ENCODE results near the gene ZBTB21. TPM values are rescaled to one million over a fixed set of nuclear protein-coding genes. Genes with fewer than 3 reads are reported as not detected.

ZBTB21 gene
- total RNA-seq, 4 donors from 2014 or later = 5.9 to 15.1 (median 9.2) TPM

DNA sequence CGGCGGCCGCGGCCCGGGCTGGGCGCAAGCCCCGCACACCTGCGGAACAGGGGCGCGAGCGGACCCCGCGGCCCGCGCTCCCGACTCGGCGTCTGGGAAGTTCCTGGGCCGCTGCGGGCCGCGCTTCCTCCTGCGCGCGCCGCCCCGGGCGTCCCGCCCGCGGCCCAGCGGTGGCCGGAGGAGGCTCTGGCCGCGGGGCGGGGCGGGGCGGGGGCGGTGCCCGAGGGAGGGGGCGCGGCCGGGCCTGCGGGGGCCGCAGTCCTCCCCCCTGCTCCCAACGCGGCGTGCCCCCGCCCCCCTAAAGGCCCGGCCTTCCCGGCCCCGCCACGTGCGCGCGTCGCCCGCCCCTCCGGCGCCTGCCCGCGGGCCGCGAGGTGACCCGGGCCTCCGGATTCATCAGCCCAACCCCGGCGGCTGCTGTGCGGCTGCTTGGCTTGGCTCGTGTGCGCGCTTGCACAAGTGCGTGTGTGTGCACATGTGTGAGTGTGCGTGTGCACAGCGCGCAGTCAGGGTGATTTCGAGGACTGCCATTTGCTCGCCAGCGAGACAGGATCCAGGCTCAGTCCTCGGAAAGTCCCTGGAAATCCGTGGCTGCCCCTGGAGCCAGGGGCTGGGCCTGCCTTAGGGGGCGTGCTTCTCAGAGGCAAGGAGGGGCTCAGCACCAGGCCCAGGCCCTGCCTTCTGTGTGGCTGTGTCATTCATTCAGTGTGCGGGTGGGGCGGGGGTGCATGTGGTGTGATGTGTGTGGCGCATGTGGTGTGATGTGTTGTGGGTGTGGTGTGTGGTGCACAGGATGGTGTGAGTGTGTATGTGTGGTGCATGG lies 56.1 kb downstream of the ZBTB21 start, which contains the start of gene C2CD2:
Gene C2CD2 (minus strand): TSS at position 188 of the 823 bp plus-strand sequence. CDS start 370 bp downstream, outside the sequence.
- Histone ChIP-seq H3K4me3 (peak within 1 kb of the TSS; percentile 74 to 93 (median 80)), H3K27ac (replicated peaks in 1 of 4) (peak within 1 kb of the TSS; percentile 62 to 82 (median 76)), H3K9me3 (no peaks in the 10 kb centered on the region), H3K27me3 (no peaks in the 10 kb centered on the region), H3K36me3 (peaks cover 0 to 3% (median 0%) of the 10 kb centered on the region in 4 donors), H3K4me1 (peaks cover 28 to 72% (median 57%) of the 10 kb centered on the region in 4 donors)
- WGBS = 25% methylated on average over 10 of the region's 85 CpGs
- TF ChIP-seq POLR2AphosphoS5 (IDR thresholded peaks at IDR 0.05) = peak in 1 of 2 donors; percentile 27
- no peak for TF ChIP-seq CTCF (IDR thresholded peaks at IDR 0.05)
- DNase-seq (ENCODE audit: extremely low spot score) = no peak
- intact Hi-C loops (cut with DNase I) = loop anchor here (5.0 kb wide), 2 partner anchors 53 to 153 kb away; no protein-coding TSS in a partner anchor

DNA sequence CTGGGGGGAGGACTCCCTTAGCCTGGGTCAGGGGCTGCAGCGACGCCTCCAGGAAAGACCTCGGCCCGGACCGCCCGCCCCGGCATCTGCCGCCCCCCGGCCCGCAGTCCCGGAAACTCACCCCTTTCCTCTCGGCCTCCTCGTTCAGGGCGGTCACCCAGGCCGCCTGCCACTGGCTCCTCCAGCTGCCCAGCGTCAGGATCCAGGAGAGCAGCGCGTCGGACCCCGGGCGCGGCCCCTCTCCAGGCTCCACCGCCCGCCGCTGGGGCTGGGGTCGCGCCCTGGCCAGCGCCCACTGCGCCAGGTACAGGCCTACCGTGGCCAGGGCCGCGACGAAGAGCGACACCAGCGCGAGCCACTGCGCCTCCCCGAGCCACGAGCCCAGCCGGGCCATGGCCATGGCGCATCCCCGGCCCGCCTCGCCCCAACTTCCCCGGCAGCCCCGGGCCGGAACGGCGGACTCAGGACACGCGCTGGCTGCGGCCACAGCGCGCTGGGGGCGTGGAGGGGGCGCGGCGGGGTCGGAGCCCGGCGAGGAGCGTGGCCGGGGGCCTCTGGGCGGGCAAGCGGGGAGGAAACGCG lies 56.8 kb downstream of the ZBTB21 start:
- TF ChIP-seq EP300 (IDR thresholded peaks at IDR 0.05) (no peak), POLR2A (IDR thresholded peaks at IDR 0.05; ENCODE audit: low read depth) (no peak), CTCF (IDR thresholded peaks at IDR 0.05) (no peak), POLR2AphosphoS5 (IDR thresholded peaks at IDR 0.05) (no peak)
- DNase-seq (ENCODE audit: extremely low spot score) = no peak
- under 1% methylated on average over 34 of the region's 67 CpGs for WGBS
- Histone ChIP-seq H3K27ac (replicated peaks in 1 of 4) (peak overlapping the region; percentile 62 to 82 (median 72)), H3K9me3 (no peaks in the 10 kb centered on the region), H3K27me3 (no peaks in the 10 kb centered on the region), H3K36me3 (peaks cover 0 to 3% (median 0%) of the 10 kb centered on the region in 4 donors), H3K4me3 (peak overlapping the region; percentile 74 to 93 (median 80)), H3K4me1 (peaks cover 28 to 76% (median 58%) of the 10 kb centered on the region in 4 donors)
- intact Hi-C loops (cut with DNase I) = loop anchor here (5.0 kb wide), 2 partner anchors 54 to 154 kb away; no protein-coding TSS in a partner anchor

- peak overlapping the region; percentile 74 to 93 (median 80) for H3K4me3 ChIP-seq
- no peaks in the 10 kb centered on the region for H3K27me3 ChIP-seq
- H3K27ac ChIP-seq (replicated peaks in 1 of 4) = peak overlapping the region; percentile 62 to 82 (median 72)
- H3K4me1 ChIP-seq = peaks cover 29 to 76% (median 58%) of the 10 kb centered on the region in 4 donors
- no peak for DNase-seq (ENCODE audit: extremely low spot score)
- no peaks in the 10 kb centered on the region for H3K9me3 ChIP-seq
- intact Hi-C loops (cut with DNase I) = loop anchor here (5.0 kb wide), 2 partner anchors 55 to 155 kb away; no protein-coding TSS in a partner anchor
- 64% methylated on average over 13 of the region's 30 CpGs for WGBS
- H3K36me3 ChIP-seq = peaks cover 0 to 3% (median 0%) of the 10 kb centered on the region in 4 donors
- no peak for TF ChIP-seq CTCF (IDR thresholded peaks at IDR 0.05)
- TF ChIP-seq POLR2A (IDR thresholded peaks at IDR 0.05; ENCODE audit: low read depth) = no peak
- TF ChIP-seq EP300 (IDR thresholded peaks at IDR 0.05) = no peak
- TF ChIP-seq POLR2AphosphoS5 (IDR thresholded peaks at IDR 0.05) = no peak
Measured at GRCh38 chr21:41952568-41953248, 57.5 kb downstream of the ZBTB21 start.

DNA sequence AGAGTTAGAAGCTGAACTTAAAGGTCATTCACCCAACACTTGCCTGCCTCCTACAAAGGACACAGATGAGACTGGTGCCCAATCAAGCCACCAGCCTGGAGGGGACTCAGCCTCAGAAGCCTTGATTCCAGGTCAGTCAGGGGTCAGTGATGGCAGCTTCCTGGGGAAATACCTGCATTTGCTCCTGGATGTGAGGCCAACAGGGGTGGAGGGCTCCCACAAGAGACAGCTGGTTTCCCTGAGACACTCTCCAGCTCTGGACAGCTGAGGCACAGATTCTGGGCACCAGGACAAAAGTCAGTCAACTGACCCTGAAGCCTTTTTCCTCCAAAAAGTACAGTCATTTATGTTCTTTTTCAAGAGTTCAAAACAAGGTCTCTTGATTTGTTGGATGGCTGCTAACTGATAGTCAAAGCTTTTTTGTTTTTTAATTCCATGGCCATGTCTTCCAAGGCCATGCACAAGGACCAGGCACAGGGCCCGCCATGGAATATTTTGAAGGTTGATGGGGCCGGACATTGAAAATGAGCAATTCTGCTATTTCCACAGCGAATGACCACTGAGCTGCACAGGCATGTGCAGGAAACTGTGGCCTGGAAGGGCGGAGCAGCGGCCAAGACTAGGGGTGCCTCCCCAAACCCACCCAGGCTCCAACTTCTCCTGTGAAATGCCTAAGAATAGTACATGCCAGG lies 58.1 kb downstream of the ZBTB21 start:
- peak overlapping the region; percentile 74 to 93 (median 80) for H3K4me3 ChIP-seq
- intact Hi-C loops (cut with DNase I) = loop anchor here (5.0 kb wide), 2 partner anchors 55 to 155 kb away; no protein-coding TSS in a partner anchor
- no peak for DNase-seq (ENCODE audit: extremely low spot score)
- no peaks in the 10 kb centered on the region for H3K9me3 ChIP-seq
- 94% methylated on average over 5 of the region's 5 CpGs for WGBS
- peaks cover 24 to 73% (median 57%) of the 10 kb centered on the region in 4 donors for H3K4me1 ChIP-seq
- H3K36me3 ChIP-seq = peaks cover 0 to 3% (median 0%) of the 10 kb centered on the region in 4 donors
- peak overlapping the region in 2 of 4 donors; percentile 19 to 80 for H3K27ac ChIP-seq (replicated peaks in 1 of 4)
- TF ChIP-seq EP300 (IDR thresholded peaks at IDR 0.05) = no peak
- TF ChIP-seq POLR2AphosphoS5 (IDR thresholded peaks at IDR 0.05) = no peak
- TF ChIP-seq POLR2A (IDR thresholded peaks at IDR 0.05; ENCODE audit: low read depth) = no peak
- no peak for TF ChIP-seq CTCF (IDR thresholded peaks at IDR 0.05)
- no peaks in the 10 kb centered on the region for H3K27me3 ChIP-seq

Data from esophagus muscularis mucosa (tissue), 4 donors.